Vagina (tissue), 2 donors: Measurements from ENCODE around the gene MAD2L1BP. TPM values are rescaled to one million over a fixed set of nuclear protein-coding genes. Genes with fewer than 3 reads are reported as not detected.
"Not testable (repeated sequence)": the region's sequence is repeated elsewhere in the genome, so short reads cannot be mapped to it uniquely, and the experiment has no call there.

ENCODE experiments used
- DNase-seq, 2 donors: peaks; one replicate each; pipeline ENCODE4 v3.0.0-alpha.2; 2017; ENCODE audit errors: extremely low spot score in 2 of 2
- H3K27ac ChIP-seq: fragments of 200-600 bp; sonication (generic); one replicate; pipeline ENCODE4 v1.5.1; 2019
- H3K27me3 ChIP-seq: fragments of 200-600 bp; sonication (generic); one replicate; pipeline ENCODE4 v1.5.1; 2019
- H3K36me3 ChIP-seq, 2 donors: fragments of 200-600 bp; sonication (generic); one replicate each; pipeline ENCODE4 v1.5.1; 2017 to 2019
- H3K4me1 ChIP-seq: fragments of 200-600 bp; sonication (generic); one replicate; pipeline ENCODE4 v1.5.1; 2019
- H3K4me3 ChIP-seq, 2 donors: fragments of 200-600 bp; sonication (generic); 1 replicate in 1 of 2; 2 replicates in 1 of 2; pipeline ENCODE4 v1.5.1; 2016 to 2019
- H3K9me3 ChIP-seq: fragments of 200-600 bp; sonication (generic); one replicate; pipeline ENCODE4 v1.5.1; 2019
- POLR2A ChIP-seq, 2 donors: fragments of 450-650 bp; IDR thresholded peaks; one replicate each; pipeline ENCODE4 v1.6.1; 2017; ENCODE audit warnings: antibody characterized with exemption in 2 of 2, mild to moderate bottlenecking in 2 of 2, moderate library complexity in 2 of 2
- POLR2AphosphoS5 ChIP-seq, 2 donors: sonication (generic); formaldehyde crosslinking; IDR thresholded peaks; one replicate each; pipeline ENCODE4 v1.9.0; 2017; ENCODE audit warnings: antibody characterized with exemption in 2 of 2, mild to moderate bottlenecking in 2 of 2, low read depth in 1 of 2; ENCODE audit not compliant: insufficient read depth in 1 of 2
- intact Hi-C: fragments of 100-400 bp; cut with DNase I; formaldehyde crosslinking; loops from one replicate; pipeline ENCODE4 v1.15.1; 2023
- total RNA-seq: library from RNA; depleted of rRNA; stranded (reverse); fragments of >200 nt; gene quantifications from one replicate; pipeline ENCODE4 v1.2.3, GENCODE V29; 2016
- TF ChIP-seq, protein P1 (sequence below), 3 experiments: fragments of 450-650 bp in 2 of 3; fragments of 200-600 bp in 1 of 3; sonication (generic) in 1 of 3; IDR thresholded peaks; one replicate each; pipeline ENCODE4 v1.5.1; 2017 to 2019; ENCODE audit warnings: antibody characterized with exemption in 3 of 3, mild to moderate bottlenecking in 2 of 3, moderate library complexity in 2 of 3

Gene MAD2L1BP, protein sequence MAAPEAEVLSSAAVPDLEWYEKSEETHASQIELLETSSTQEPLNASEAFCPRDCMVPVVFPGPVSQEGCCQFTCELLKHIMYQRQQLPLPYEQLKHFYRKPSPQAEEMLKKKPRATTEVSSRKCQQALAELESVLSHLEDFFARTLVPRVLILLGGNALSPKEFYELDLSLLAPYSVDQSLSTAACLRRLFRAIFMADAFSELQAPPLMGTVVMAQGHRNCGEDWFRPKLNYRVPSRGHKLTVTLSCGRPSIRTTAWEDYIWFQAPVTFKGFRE
- total RNA-seq = 58.4 TPM

DNA sequence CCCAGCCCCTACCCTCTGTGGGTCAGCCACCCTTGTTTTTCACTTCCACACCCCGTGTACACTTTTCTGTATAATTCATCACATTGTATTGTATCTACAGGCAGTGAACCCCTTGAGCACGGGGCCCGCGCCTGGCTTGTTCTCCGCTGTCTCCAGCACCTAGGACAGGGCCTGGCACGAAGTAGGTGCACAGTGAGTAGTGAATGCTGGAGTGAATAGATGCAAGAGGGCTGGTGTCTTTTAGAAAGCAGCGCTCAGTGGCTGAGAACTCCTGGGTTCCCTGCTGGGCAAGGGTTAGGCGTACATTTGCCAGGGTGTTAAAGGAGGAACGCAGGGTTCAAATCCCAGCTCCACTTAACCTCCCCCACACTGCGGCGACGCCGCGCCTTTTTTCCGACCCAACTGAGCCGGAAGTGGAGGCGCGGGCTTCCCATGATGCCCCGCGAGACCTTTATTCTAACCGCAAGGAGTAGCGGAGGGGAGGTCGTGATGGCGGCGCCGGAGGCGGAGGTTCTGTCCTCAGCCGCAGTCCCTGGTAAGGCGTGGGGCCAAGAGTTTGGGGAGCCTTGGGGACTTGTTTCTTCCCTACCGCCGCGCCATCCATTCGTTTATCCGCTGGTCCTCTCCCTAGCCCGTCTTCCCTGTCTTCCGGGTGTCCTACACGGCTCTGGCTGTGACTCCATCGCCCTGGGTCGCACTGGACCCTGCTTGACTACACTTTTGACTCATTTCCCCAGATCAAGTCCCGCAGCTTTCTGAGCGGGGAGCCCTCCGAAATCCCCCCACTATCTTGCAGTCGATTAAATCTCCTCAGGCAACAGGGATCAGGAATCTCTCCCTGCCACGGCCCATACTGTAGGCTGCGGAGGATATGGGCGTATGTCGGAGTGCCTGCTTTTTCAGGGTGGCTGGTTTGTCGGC, at the start of gene MAD2L1BP:
TSS of gene MAD2L1BP (plus strand) at position 454 of the 921 bp plus-strand sequence. CDS start at position 490, 36 bp downstream.
- Histone ChIP-seq H3K9me3 (no peaks in the 10 kb centered on the region), H3K4me3 (peak within 1 kb of the TSS; percentile 78 to 88), H3K36me3 (peaks cover 0 to 28% of the 10 kb centered on the region in 2 donors), H3K27ac (peak within 1 kb of the TSS; percentile 74), H3K4me1 (peaks cover 45% of the 10 kb centered on the region), H3K27me3 (no peaks in the 10 kb centered on the region)
- no peak for DNase-seq
- TF ChIP-seq POLR2A (IDR thresholded peaks at IDR 0.05) (peak in 1 of 2 donors; percentile 42), POLR2AphosphoS5 (IDR thresholded peaks at IDR 0.05; ENCODE audit: insufficient read depth in 1 of 2, low read depth in 1 of 2) (peak; percentile 86 to 92)
- TF ChIP-seq, protein P1, sequence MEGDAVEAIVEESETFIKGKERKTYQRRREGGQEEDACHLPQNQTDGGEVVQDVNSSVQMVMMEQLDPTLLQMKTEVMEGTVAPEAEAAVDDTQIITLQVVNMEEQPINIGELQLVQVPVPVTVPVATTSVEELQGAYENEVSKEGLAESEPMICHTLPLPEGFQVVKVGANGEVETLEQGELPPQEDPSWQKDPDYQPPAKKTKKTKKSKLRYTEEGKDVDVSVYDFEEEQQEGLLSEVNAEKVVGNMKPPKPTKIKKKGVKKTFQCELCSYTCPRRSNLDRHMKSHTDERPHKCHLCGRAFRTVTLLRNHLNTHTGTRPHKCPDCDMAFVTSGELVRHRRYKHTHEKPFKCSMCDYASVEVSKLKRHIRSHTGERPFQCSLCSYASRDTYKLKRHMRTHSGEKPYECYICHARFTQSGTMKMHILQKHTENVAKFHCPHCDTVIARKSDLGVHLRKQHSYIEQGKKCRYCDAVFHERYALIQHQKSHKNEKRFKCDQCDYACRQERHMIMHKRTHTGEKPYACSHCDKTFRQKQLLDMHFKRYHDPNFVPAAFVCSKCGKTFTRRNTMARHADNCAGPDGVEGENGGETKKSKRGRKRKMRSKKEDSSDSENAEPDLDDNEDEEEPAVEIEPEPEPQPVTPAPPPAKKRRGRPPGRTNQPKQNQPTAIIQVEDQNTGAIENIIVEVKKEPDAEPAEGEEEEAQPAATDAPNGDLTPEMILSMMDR (IDR thresholded peaks at IDR 0.05) = no peak
- intact Hi-C loops = no loop called here

DNA sequence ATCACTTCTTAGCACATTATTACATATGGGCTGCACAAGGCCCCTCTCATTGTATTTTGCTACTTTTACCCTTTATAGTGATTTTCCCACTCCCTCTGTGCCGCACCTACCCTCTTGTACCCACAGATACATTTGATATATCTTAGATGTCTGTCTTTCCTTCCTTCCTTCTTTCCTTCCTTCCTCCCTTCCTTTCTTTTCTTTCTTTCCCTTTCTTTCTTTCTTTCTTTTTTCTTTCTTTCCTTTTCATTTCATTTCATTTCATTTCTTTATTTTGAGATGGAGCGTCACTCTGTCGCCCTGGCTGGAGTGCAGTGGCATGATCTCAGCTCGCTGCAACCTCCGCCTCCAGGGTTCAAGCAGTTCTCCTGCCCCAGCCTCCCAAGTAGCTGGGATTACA, 47.4 kb upstream of the MAD2L1BP start:
- Histone ChIP-seq H3K9me3 (no peaks in the 10 kb centered on the region), H3K4me1 (no peaks in the 10 kb centered on the region), H3K36me3 (peaks cover 0 to 38% of the 10 kb centered on the region in 2 donors), H3K4me3 (no peak overlapping the region), H3K27me3 (no peaks in the 10 kb centered on the region), H3K27ac (no peak overlapping the region)
- TF ChIP-seq POLR2AphosphoS5 (IDR thresholded peaks at IDR 0.05; ENCODE audit: insufficient read depth in 1 of 2, low read depth in 1 of 2) = no peak
- TF ChIP-seq, protein P1 (IDR thresholded peaks at IDR 0.05) = no peak
- no peak for TF ChIP-seq POLR2A (IDR thresholded peaks at IDR 0.05)
- intact Hi-C loops = no loop called here
- DNase-seq = no peak

DNA sequence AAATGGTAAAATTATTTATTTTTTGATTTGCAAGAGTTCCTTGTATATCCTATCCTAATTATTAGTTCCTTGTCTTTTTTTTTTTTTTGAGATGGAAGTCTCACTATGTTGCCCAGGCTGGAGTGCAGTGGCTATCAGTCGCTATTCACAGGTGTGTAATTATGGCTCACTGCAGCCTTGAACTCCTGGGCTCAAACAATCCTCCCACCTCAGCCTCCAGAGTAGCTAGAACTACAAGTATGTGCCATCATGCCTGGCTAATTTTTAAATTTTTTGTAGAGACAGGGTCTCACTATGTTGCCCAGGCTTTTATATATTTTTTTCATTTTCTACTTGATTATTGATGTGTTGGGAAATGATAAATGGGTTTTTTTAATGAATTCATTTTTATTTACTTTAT, 46.1 kb upstream of the MAD2L1BP start:
- H3K9me3 ChIP-seq, H3K4me1 ChIP-seq, H3K27ac ChIP-seq, H3K27me3 ChIP-seq, H3K4me3 ChIP-seq, intact Hi-C loops, DNase-seq: not testable (repeated sequence)
- H3K36me3 ChIP-seq = peaks cover 0 to 27% of the 10 kb centered on the region in 2 donors

DNA sequence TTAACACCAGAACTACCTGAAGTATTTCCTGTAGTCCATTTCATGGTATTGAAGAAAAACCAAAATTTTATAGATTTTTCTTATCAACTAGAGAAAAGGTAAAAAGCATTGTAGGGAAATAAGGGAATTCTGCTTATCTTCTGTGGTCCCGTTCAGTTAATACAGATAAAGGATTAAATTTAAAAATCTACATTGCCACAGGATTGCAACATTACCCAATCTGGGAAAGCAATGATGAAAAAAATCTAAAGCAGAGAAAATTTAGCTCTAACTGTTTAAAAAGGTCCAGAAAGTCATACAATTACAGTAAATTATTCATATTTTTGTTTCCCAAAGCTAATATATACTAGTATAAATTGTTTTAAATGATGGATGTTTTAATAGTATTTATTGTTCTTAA, 41.7 kb upstream of the MAD2L1BP start:
- no peak overlapping the region for H3K27ac ChIP-seq
- peaks cover 0 to 4% of the 10 kb centered on the region in 2 donors for H3K36me3 ChIP-seq
- no peak for DNase-seq
- no peaks in the 10 kb centered on the region for H3K9me3 ChIP-seq
- H3K4me1 ChIP-seq = no peaks in the 10 kb centered on the region
- H3K4me3 ChIP-seq = no peak overlapping the region
- H3K27me3 ChIP-seq = no peaks in the 10 kb centered on the region
- intact Hi-C loops = no loop called here
- TF ChIP-seq POLR2A (IDR thresholded peaks at IDR 0.05) (no peak), POLR2AphosphoS5 (IDR thresholded peaks at IDR 0.05; ENCODE audit: insufficient read depth in 1 of 2, low read depth in 1 of 2) (no peak)
- TF ChIP-seq, protein P1 (IDR thresholded peaks at IDR 0.05) = no peak

DNA sequence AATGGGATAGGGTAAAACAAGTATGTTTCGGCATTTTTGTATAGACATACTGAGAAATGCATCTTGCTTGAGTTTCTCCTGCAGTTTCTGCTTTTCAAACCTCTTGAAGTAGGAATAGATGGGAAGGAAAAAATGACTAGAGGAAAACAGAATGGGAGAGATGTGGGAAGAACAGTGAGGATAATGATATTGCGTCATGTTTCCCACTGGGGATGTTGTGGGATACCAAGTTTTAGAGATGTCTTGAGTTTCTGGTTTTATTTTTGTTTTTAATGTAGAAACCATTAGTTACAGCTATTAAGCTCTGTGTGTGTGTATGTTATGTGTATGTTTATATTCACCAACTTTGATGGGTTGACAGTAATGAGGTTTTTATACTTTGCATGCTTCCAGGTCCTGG, 35.0 kb upstream of the MAD2L1BP start:
- no peaks in the 10 kb centered on the region for H3K27me3 ChIP-seq
- intact Hi-C loops = no loop called here
- H3K36me3 ChIP-seq = peaks cover 0 to 25% of the 10 kb centered on the region in 2 donors
- no peak for DNase-seq
- H3K4me3 ChIP-seq = no peak overlapping the region
- H3K27ac ChIP-seq = no peak overlapping the region
- H3K4me1 ChIP-seq = no peaks in the 10 kb centered on the region
- no peak for TF ChIP-seq POLR2A (IDR thresholded peaks at IDR 0.05)
- H3K9me3 ChIP-seq = no peaks in the 10 kb centered on the region
